Activated CD8-positive, alpha-beta memory T cell treated with anti-CD3 and anti-CD28 coated beads, Interleukin-2, amount 50 U/mL, for 1 hour (primary cell): ENCODE results near the gene SSR3.
"Not testable (repeated sequence)": the region's sequence is repeated elsewhere in the genome, so short reads cannot be mapped to it uniquely, and the experiment has no call there.

Experiments used
- DNase-seq: peaks from one replicate; pipeline ENCODE4 v3.0.0-alpha.2; 2020; ENCODE audit errors: extremely low read depth

Gene SSR3

DNA sequence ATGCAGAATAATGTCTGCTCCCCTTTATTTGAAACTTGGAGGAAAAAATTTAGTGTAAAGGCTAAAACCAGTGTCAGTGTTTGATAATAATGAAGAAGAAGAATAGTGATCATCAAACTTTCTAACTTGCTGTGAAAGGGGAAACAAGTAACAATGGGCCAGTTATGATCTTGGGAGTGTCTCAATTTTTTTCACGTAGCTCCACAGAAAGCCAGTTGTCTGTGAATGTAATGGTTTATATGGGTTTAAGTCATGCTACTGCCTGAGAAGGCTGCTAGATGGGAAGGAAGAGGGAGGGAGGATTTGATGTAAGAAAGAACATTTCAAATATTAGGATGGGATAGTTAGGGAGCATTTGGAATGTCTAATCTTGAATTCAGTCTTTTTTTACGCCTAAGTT lies 21.1 kb upstream of the SSR3 start:
- no peak for DNase-seq

DNA sequence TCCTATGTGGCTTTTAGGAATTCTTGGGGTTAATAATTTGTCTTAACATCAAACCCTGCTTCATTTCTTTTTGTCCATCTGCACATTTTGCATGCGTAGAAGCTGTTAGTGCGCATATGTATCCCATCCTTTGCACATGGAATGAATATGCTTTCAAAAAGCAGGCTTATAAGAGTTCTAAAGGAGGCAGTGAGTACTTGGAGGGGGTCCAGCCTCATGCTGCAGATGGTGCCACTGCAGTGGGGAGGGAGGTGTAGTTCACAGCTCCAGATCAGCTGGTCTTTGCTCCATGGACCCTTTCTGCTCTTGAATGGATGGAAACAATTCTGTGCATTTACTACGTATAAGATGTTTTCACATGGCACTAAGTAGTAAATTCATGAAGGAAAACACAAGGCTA lies 20.7 kb upstream of the SSR3 start:
- DNase-seq: no peak

DNA sequence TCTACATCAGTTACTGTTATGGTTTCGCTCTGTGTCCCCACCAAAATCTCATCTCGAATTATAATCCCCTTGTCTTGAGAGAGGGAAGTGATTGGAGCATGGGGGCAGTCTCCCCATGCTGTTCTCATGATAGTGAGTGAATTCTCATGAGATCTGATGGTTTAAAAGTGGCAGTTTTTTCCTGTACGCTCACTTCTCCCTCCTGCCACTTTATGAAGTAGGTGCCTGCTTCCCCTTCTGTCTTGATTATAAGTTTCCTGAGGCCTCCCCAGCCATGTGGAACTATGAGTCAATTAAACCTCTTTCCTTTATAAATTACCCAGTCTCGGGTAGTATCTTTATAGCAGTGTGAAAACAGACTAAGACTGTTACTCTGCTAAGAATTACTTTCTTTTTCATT lies 15.0 kb upstream of the SSR3 start:
- not testable (repeated sequence) for DNase-seq

DNA sequence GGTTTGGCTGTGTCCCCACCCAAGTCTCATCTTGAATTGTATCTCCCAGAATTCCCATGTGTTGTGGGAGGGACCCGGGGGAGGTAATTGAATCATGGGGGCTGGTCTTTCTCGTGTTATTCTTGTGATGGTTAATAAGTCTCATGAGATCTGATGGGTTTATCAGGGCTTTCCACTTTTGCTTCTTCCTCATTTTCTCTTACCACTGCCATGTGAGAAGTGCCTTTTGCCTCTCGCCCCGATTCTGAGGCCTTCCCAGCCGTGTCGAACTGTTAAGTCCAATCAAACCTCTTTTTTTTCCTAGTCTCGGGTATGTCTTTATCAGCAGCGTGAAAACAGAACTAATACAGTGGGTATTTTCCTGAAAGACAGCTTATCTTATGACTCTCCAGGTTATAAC lies 14.1 kb upstream of the SSR3 start:
- DNase-seq: not testable (repeated sequence)

DNA sequence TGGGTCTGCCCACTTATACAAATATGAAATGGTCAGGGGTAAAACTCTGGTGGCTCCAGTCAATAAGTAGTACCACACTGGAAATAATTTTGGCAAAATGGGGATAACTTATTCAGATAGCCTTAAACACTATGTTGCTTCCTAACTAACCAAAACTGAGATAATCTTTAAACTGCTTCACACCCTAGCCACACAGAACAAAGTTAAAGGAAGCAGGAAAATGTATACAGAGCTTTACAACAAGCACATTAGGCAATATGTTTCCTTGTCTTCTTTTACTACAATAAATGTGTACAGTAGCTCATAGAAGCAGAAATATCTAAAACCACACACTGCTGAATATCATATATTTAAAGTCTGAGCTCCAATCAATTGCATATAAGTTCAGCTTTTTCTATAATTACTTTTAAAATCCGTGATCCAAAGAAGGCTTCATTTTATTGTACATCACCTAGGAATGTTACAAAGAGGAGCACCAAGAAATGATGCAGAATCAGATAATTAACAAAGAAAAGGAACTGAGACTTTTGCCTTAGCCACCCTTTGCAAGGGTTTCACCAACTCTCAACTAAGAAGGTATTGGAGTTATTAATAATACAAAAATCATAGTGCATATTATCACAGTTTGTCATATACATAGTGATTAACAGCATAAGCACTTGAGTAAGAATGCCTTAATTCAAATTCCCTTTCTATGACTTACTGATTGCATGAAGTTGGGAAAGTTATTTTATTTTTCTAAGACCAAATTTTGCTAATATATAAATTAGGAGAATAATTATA lies 9.2 kb upstream of the SSR3 start:
- no peak for DNase-seq

DNA sequence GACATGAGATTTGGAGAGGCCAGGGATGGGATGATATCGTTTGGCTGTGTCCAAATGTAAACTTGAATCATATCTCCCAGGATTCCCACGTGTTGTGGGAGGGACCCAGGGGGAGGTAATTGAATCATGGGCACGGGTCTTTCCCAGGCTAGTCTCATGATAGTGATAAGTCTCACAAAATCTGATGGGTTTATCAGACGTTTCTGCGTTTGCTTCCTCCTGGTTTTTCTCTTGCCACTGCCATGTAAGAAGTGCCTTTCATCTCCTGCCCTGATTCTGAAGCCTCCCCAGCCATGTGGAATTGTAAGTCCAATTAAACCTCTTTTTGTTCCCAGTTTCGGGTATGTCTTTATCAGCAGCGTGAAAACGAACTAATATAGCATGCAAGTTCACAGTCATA lies 7.6 kb upstream of the SSR3 start:
- not testable (repeated sequence) for DNase-seq

DNA sequence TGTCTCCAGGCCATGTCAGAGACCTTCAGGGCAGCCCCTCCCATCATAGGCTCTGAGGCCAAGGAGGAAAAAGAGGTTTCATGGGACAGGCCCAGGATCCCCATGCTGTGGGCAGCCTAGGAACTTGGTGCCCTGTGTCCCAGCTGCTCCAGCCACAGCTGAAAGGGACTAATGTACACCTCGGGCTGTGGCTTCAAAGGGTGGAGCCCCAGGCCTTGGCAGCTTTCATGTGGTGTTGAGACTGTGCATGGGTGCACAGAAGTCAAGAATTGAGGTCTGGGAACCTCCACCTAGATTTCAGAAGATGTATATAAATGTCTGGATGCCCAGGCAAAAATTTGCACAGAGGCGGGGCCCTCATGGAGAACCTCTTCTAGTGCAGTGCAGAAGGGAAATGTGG lies 6.6 kb upstream of the SSR3 start:
- no peak for DNase-seq

DNA sequence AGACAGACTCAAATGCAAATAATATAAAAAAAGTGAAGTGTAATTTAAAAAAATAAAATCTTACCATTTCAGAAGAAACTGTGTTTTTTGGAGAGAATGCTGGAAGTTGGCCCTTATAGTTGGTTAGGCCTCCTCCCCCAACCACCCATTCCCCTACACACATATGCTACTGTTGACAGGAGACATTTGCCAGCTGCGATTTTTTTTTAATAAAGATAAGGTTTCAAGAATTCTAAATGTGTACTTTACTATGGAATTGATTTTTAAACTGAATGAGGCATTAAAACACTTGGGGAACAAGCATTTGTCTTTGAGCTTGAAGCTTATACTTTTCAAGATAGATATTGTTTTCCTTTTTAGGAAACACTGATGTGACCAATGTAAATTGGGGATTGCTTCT lies 4.4 kb upstream of the SSR3 start:
- DNase-seq: no peak

DNA sequence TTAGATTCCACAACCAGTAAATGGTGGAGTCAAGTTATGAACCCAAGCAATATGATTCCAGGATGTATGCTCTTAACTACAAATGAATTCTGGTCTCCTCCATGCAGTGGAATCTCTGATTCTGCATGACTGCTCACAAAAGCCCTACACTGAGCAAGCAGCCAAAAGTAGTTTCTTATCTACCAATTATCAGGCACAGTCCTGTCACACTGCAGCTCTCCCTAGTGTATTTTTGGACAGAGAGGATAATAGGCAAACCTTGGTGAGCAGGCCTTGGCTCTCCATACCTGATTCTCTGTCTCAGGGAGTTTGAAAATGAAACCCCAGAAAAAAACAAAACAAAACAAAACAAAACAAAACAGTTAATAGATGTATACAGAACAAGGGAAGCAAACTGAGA lies 3.5 kb upstream of the SSR3 start:
- no peak for DNase-seq

DNA sequence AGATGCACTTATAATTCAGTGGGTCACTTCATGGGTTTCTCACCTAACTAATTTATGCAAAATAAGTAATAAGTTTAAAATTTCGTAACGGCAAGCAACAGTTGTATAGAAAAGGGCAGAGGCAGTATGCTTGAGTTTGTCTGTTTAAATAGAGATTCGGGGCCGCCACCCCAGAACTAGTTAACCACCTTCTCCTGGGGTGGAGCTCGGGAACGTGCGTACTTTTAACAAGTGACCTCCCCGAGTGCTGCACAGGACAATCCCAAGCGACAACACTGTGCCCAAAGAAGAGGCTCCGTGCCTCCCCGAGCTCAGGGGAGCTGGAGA lies 439 bp downstream of the SSR3 start:
- no peak for DNase-seq

DNA sequence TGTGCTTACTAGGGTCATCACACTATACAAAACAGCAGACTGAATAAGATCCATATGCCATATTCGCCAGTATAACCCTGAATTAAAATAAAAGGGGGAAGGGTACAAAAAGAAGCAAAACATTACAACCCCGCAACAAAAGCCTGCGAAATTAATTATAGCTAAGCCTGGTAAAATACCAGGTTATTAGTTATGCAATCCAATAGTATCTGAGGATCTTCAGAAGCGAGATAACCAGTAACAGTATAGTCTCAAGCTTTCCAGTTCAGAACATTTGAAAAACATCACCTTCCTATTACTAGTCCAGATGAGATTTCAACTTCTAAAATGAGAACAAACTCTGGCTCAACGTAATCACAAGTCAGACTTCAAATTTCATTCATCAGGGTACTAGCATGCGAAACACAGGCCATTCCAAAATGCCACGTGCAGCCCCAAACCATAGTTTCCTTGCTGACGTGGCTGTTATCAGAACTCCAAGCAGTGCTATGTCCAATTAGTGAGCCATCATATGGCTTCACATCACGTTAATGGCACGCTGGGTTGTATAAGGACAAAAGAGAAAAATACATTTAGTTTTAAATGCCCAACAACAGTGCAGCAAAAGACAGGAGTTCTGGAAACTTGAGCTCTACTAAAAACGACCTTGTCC lies 1.1 kb downstream of the SSR3 start:
- DNase-seq: no peak

DNA sequence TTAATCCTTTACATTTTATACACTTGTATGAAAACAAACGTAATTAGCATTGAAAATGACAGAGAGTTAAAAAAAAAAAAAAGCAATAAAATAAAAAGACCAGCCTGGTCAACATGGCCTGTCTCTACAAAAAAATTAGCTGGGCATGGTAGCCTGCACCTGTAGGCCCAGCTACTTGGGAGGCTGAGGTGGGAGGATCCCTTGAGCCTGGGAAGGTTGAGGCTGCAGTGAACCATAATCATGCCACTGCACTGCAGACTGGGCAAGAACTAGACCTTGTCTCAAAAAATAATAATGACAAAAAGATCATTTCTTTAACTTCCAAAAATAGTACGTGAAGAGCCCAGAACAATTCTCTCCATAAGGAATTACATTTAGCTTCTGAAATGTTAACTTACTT lies 1.9 kb downstream of the SSR3 start:
- no peak for DNase-seq

DNA sequence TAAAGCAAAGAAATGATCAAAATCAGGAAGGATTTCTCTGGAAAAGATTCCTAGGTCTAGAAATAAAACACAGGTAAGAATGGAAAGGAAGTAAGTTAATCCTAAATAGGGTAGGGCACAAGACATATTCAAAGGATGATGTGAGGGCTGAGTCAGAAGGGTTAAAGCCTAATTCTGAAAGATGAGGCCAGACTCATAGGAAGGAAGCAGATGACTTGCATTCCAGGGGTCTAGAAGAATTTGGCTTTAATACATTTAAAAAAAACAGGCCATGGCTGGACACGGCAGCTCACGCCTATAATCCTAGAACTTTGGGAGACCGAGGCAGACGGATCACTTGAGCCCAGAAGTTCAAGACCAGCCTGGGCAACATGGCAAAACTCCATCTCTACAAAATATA lies 3.2 kb downstream of the SSR3 start:
- no peak for DNase-seq

DNA sequence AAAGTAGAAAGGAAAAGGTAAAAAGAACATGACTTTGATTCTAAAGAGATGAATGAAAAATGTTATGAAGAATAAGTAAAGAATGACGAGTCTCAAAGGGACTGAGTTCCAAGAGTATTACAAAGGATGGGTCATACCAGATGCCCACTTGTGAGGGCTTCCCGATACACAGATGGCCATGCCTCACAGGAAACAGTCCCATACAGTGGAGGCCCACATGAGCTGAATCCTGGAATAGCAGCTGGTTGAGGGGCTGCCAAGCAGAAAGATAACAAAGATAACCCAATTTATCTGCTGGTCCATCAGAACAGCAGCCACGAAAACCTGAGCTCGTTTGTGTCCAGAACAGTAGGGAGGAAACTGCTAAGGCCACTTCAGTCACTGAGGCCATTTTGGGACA lies 3.7 kb downstream of the SSR3 start:
- no peak for DNase-seq

DNA sequence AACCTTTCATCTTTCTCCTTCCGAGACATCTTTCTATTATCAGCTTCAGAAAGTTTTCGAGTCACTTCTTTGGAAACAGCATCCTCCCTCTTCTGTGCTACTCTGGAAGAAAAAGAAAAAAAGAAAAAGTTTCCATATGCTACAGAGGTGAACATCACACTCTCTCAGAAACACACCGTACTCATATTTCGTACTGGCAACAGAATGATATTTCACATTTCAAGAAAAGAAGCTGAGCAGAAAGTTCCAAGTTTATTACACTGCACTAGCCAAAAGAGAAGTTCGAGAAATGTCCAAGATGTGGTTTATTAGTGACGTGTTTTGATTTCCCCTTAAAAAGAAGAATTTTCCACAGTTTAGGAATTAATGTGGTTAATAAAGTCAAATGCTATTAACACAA lies 6.0 kb downstream of the SSR3 start:
- no peak for DNase-seq

DNA sequence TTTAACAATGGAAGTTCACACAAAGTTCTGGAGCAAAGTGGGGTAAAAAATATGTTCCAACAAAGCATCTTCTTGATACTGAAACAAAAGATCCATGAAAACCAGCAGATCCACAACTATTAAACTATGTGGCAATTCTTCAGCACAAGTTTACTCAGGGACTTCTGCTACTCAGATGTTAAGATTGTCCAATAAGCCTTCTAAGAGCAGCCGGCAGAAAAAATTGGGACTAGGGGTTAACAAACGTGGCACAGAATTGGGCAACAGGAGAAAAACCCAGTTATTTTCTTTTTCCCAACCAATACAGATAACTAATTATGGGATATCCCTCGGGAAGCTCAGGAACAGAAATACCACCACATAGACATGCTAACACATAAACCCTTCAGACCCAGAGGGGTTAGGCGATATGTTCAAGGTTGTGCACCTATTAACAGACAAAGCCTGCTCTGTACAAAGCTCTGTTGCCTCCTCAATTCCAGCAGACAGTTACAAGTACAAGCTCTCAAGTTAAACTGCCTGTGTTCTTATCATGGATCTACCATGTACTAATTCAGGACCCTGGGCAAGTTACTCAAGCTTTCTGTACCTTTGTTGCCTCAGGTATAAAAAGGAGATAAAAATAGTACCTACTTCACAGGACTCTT lies 6.8 kb downstream of the SSR3 start:
- DNase-seq: no peak

DNA sequence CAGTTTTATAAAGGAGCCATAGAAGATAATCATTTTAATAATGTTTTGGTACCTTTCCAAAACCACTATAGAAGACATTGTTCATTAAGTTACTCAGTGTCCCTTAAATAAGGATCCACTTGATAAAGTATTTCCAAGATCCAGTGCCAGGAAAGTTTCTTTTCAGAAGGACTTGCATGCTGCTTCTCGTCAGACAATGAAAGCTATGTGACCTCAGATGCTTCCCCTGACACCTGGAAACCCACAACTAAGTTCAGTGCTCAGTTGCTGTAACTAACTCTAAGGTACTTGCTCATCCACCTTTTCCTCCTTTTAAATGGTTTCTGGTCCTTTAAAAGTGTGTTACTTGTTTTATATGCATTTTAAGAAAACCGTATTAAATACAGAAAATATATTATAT lies 7.3 kb downstream of the SSR3 start:
- DNase-seq: no peak

DNA sequence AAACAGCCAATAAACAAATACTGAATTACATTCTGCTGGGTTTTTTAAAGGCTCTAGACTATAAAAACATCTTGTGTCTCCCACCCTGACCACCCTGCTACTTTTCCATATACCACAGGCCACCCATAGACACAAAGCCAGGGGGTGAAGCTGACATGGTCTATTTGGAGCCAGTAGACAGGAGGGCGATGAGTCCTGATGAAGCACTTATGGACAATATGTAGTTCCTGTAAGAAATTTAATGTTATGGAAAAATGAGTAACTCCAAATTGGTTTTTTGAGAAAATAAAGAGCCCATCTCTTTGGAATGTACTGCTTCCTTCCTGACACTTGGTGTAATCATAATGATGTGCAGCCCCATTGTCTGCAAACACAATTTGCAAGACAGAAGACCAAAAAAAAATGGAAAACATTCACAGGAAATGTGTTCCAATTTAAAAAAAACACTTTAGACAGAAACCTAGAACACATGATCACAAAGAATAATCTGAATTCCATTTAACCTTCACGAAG lies 11.8 kb downstream of the SSR3 start:
- no peak for DNase-seq

DNA sequence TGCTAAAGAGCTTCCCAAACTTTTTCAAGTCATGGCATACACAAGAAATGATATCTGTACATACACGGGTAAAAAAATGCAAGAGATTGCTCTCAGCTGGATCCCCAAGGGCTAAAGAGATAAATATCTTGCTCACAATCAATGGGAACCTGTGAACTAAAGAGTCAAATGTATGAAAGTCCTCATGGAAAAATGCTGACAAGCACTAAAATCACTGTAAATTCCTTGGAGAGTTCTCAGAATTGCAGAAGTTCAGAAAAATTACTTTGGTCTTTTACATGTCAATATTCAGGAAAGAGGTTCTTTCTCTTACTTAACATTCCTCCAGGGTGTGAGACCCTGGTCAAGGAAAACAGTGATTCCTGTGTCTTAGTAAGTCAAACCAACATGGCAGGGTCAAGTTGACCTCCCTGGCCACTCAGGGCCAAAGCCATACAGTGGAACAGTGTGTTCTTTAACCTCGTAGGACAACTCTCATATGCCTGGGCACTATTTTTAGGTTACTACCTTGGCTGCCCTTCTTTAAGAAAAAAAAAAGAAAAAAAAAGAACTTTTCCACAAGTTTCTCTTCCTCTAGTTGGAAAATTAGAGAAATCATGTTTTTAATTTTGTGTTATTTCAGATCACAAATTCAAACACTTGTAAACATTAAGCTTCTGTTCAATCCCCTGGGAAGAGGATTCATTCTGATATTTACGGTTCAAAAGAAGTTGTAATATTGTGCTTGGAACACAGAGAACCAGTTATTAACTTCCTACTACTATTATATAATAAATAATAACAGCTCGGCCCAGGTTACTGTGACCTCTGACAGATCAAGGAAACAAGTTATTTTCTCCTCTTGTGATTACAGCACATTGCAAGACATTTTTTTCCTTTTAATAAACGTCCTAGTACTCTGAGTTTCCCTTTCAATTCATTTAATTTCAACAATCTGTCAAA lies 12.5 kb downstream of the SSR3 start:
- DNase-seq: no peak

DNA sequence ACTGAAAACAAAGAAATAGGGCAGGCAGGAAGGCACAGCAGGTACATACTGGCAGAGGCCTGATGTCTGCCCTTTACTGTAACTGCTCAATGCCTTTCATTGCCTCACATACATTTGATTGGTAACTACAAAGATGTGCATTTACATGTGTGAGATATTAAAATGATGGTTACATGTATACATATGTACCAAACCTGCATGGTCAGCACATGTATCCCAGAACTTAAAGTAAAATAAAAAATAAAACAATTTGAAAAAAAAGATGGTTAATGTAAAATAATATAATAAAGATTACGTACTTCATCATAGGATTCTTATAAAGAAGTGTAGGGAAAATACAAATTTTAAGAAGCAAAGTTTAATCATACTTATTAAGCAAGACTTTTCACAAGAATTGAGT lies 15.1 kb downstream of the SSR3 start:
- DNase-seq: no peak

DNA sequence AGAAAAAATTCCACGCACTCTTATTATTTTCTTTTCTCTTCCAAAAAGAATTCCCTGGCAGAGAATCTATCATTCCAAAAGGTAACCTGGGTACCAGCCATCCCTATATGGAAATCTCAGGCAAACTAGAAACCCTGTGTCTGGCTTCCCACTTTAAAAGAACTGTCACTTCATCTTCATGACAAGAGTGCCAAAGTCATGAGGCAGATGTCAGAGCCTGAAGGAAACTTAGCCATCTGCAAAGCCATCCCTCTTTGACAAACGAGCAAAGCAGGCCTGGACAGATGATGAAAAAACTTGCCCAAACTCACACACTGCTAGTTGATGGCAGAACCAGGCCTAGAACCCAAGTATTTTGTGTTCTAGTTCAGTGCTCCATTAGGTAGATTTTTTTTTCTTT lies 15.9 kb downstream of the SSR3 start:
- no peak for DNase-seq
